ENCODE results near the gene OR7C1. TPM values are rescaled to one million over a fixed set of nuclear protein-coding genes. Genes with fewer than 3 reads are reported as not detected.
"Not testable (repeated sequence)": the region's sequence is repeated elsewhere in the genome, so short reads cannot be mapped to it uniquely, and the experiment has no call there.

OR7C1 gene
- total RNA-seq, 2 donors from 2014 or later = not detected

GRCh38 chr19:14770136-14770535, 64.8 kb downstream of the OR7C1 start:
- Mint-ChIP-seq H3K27me3 (ENCODE audit: low read depth) (peaks cover 8% of the 10 kb centered on the region), H3K4me3 (no peak overlapping the region), H3K27ac (no peak overlapping the region), H3K4me1 (ENCODE audit: low read depth) (no peaks in the 10 kb centered on the region), H3K36me3 (ENCODE audit: insufficient read depth in 2 of 2) (no peaks in the 10 kb centered on the region), H3K9me3 (no peaks in the 10 kb centered on the region)
- ATAC-seq (replicated peaks in 1 of 2) (no peak), DNase-seq (no peak)

- Mint-ChIP-seq H3K4me3 (no peak overlapping the region), H3K9me3 (no peaks in the 10 kb centered on the region), H3K27me3 (ENCODE audit: low read depth) (peaks cover 11% of the 10 kb centered on the region), H3K36me3 (ENCODE audit: insufficient read depth in 2 of 2) (no peaks in the 10 kb centered on the region), H3K4me1 (ENCODE audit: low read depth) (no peaks in the 10 kb centered on the region), H3K27ac (no peak overlapping the region)
- DNase-seq (no peak), ATAC-seq (replicated peaks in 1 of 2) (no peak)
Measured at GRCh38 chr19:14769201-14769600, 65.8 kb downstream of the OR7C1 start.

GRCh38 chr19:14768001-14768400, 67.0 kb downstream of the OR7C1 start:
- DNase-seq (no peak), ATAC-seq (replicated peaks in 1 of 2) (no peak)
- Mint-ChIP-seq H3K36me3 (ENCODE audit: insufficient read depth in 2 of 2) (no peaks in the 10 kb centered on the region), H3K4me3 (no peak overlapping the region), H3K27ac (no peak overlapping the region), H3K27me3 (ENCODE audit: low read depth) (peaks cover 19% of the 10 kb centered on the region), H3K4me1 (ENCODE audit: low read depth) (no peaks in the 10 kb centered on the region), H3K9me3 (no peaks in the 10 kb centered on the region)

- no peak for ATAC-seq (replicated peaks in 1 of 2)
- no peaks in the 10 kb centered on the region for H3K36me3 Mint-ChIP-seq (ENCODE audit: insufficient read depth in 2 of 2)
- no peaks in the 10 kb centered on the region for H3K4me1 Mint-ChIP-seq (ENCODE audit: low read depth)
- no peak overlapping the region for H3K27ac Mint-ChIP-seq
- H3K9me3 Mint-ChIP-seq = no peaks in the 10 kb centered on the region
- DNase-seq = no peak
- peaks cover 19% of the 10 kb centered on the region for H3K27me3 Mint-ChIP-seq (ENCODE audit: low read depth)
- H3K4me3 Mint-ChIP-seq = no peak overlapping the region
Measured at GRCh38 chr19:14767466-14767971, 67.5 kb downstream of the OR7C1 start.

GRCh38 chr19:14765841-14766240, 69.1 kb downstream of the OR7C1 start:
- DNase-seq; H3K27ac Mint-ChIP-seq; ATAC-seq (replicated peaks in 1 of 2); H3K4me1 Mint-ChIP-seq (ENCODE audit: low read depth); H3K36me3 Mint-ChIP-seq (ENCODE audit: insufficient read depth in 2 of 2); H3K9me3 Mint-ChIP-seq; H3K4me3 Mint-ChIP-seq: not testable (repeated sequence)
- H3K27me3 Mint-ChIP-seq (ENCODE audit: low read depth) = peaks cover 19% of the 10 kb centered on the region

- DNase-seq; ATAC-seq (replicated peaks in 1 of 2); H3K4me1 Mint-ChIP-seq (ENCODE audit: low read depth); H3K4me3 Mint-ChIP-seq; H3K36me3 Mint-ChIP-seq (ENCODE audit: insufficient read depth in 2 of 2); H3K9me3 Mint-ChIP-seq: not testable (repeated sequence)
- peak overlapping the region; percentile 60 for H3K27ac Mint-ChIP-seq
- H3K27me3 Mint-ChIP-seq (ENCODE audit: low read depth) = peaks cover 19% of the 10 kb centered on the region
Measured at GRCh38 chr19:14765403-14765802, 69.6 kb downstream of the OR7C1 start.

- Mint-ChIP-seq H3K4me3 (no peak overlapping the region), H3K9me3 (no peaks in the 10 kb centered on the region), H3K36me3 (ENCODE audit: insufficient read depth in 2 of 2) (no peaks in the 10 kb centered on the region), H3K4me1 (ENCODE audit: low read depth) (no peaks in the 10 kb centered on the region), H3K27ac (no peak overlapping the region), H3K27me3 (ENCODE audit: low read depth) (peaks cover 19% of the 10 kb centered on the region)
- no peak for DNase-seq
- no peak for ATAC-seq (replicated peaks in 1 of 2)
Measured at GRCh38 chr19:14764401-14764800, 70.6 kb downstream of the OR7C1 start.

GRCh38 chr19:14763497-14764145, 71.4 kb downstream of the OR7C1 start:
- Mint-ChIP-seq H3K27ac (no peak overlapping the region), H3K27me3 (ENCODE audit: low read depth) (peaks cover 19% of the 10 kb centered on the region)

GRCh38 chr19:14762111-14762510, 72.9 kb downstream of the OR7C1 start:
- H3K36me3 Mint-ChIP-seq (ENCODE audit: insufficient read depth in 2 of 2) = no peaks in the 10 kb centered on the region
- no peak for DNase-seq
- no peaks in the 10 kb centered on the region for H3K9me3 Mint-ChIP-seq
- H3K27me3 Mint-ChIP-seq (ENCODE audit: low read depth) = peaks cover 19% of the 10 kb centered on the region
- no peak for ATAC-seq (replicated peaks in 1 of 2)
- H3K27ac Mint-ChIP-seq = no peak overlapping the region
- no peaks in the 10 kb centered on the region for H3K4me1 Mint-ChIP-seq (ENCODE audit: low read depth)
- no peak overlapping the region for H3K4me3 Mint-ChIP-seq

More at GRCh38 chr19:14763497-14764145, 71.4 kb downstream of the OR7C1 start:
- DNase-seq = no peak
- H3K4me1 Mint-ChIP-seq (ENCODE audit: low read depth) = no peaks in the 10 kb centered on the region
- no peaks in the 10 kb centered on the region for H3K36me3 Mint-ChIP-seq (ENCODE audit: insufficient read depth in 2 of 2)
- H3K4me3 Mint-ChIP-seq = no peak overlapping the region
- no peak for ATAC-seq (replicated peaks in 1 of 2)
- H3K9me3 Mint-ChIP-seq = no peaks in the 10 kb centered on the region

GRCh38 chr19:14761607-14762006, 73.4 kb downstream of the OR7C1 start:
- no peak for DNase-seq
- no peak for ATAC-seq (replicated peaks in 1 of 2)
- H3K4me3 Mint-ChIP-seq = no peak overlapping the region
- peaks cover 18% of the 10 kb centered on the region for H3K27me3 Mint-ChIP-seq (ENCODE audit: low read depth)
- no peak overlapping the region for H3K27ac Mint-ChIP-seq
- H3K4me1 Mint-ChIP-seq (ENCODE audit: low read depth) = no peaks in the 10 kb centered on the region
- no peaks in the 10 kb centered on the region for H3K36me3 Mint-ChIP-seq (ENCODE audit: insufficient read depth in 2 of 2)
- no peaks in the 10 kb centered on the region for H3K9me3 Mint-ChIP-seq

- no peak overlapping the region for H3K4me3 Mint-ChIP-seq
- no peaks in the 10 kb centered on the region for H3K4me1 Mint-ChIP-seq (ENCODE audit: low read depth)
- no peaks in the 10 kb centered on the region for H3K36me3 Mint-ChIP-seq (ENCODE audit: insufficient read depth in 2 of 2)
- H3K27ac Mint-ChIP-seq = no peak overlapping the region
- DNase-seq (no peak), ATAC-seq (replicated peaks in 1 of 2) (no peak)
- H3K27me3 Mint-ChIP-seq (ENCODE audit: low read depth) = peaks cover 5% of the 10 kb centered on the region
- no peaks in the 10 kb centered on the region for H3K9me3 Mint-ChIP-seq
Measured at GRCh38 chr19:14758816-14759215, 76.2 kb downstream of the OR7C1 start.

- no peak for DNase-seq
- H3K4me3 Mint-ChIP-seq = no peak overlapping the region
Measured at GRCh38 chr19:14748601-14749000, 86.4 kb downstream of the OR7C1 start.

More at GRCh38 chr19:14748601-14749000, 86.4 kb downstream of the OR7C1 start:
- H3K36me3 Mint-ChIP-seq (ENCODE audit: insufficient read depth in 2 of 2) = no peaks in the 10 kb centered on the region
- ATAC-seq (replicated peaks in 1 of 2) = no peak
- H3K27ac Mint-ChIP-seq = no peak overlapping the region
- no peaks in the 10 kb centered on the region for H3K27me3 Mint-ChIP-seq (ENCODE audit: low read depth)
- H3K9me3 Mint-ChIP-seq = peaks cover 0 to 2% of the 10 kb centered on the region in 2 donors
- H3K4me1 Mint-ChIP-seq (ENCODE audit: low read depth) = no peaks in the 10 kb centered on the region

Data from activated T-cell treated with anti-CD3 and anti-CD28 coated beads, Interleukin-2, amount 50 U/mL, for 72 hours (primary cell).